K562 (cell line): ENCODE data around the gene HFE. TPM values are rescaled to one million over a fixed set of nuclear protein-coding genes. Genes with fewer than 3 reads are reported as not detected.

Experiments
- AFF4 ChIP-seq: sonication (generic); formaldehyde crosslinking; IDR thresholded peaks from 2 replicates; pipeline ENCODE4 v1.8.0; 2023; ENCODE audit warnings: mild to moderate bottlenecking, missing genetic modification reagents
- DIDO1 ChIP-seq: fragments of 450-650 bp; IDR thresholded peaks from 2 replicates; pipeline ENCODE4 v1.6.1; 2016; ENCODE audit warnings: low read depth, missing biosample characterization, missing genetic modification characterization
- SMARCA4 ChIP-seq: fragments of 450-650 bp; IDR thresholded peaks from 2 replicates; pipeline ENCODE4 v1.6.1; 2016
- TCF7 ChIP-seq: sonication (generic); IDR thresholded peaks from 2 replicates; pipeline ENCODE4 v1.6.1; 2016; ENCODE audit warnings: antibody characterized with exemption, borderline replicate concordance
- ZNF217 ChIP-seq: sonication (generic); formaldehyde crosslinking; IDR thresholded peaks from 2 replicates; pipeline ENCODE4 v1.8.0; 2022; ENCODE audit warnings: mild to moderate bottlenecking, missing genetic modification reagents
- ZNF318 ChIP-seq, 2 experiments: fragments of 450-650 bp; IDR thresholded peaks; 2 replicates each; pipeline ENCODE4 v1.6.1; 2016; ENCODE audit warnings: mild to moderate bottlenecking in 2 of 2, borderline replicate concordance in 1 of 2, low read depth in 1 of 2, moderate library complexity in 1 of 2
- ZNF780A ChIP-seq: fragments of 250-450 bp; sonication (Bioruptor Pico); IDR thresholded peaks from 2 replicates; pipeline ENCODE4 v1.5.0; 2021; ENCODE audit warnings: mild to moderate bottlenecking
- polyA plus RNA-seq, 8 experiments: library from polyadenylated mRNA; depleted of rRNA in 4 of 8; stranded (reverse) in 5 of 8; unstranded in 3 of 8; fragments of >200 nt; fragmentation: Nextera tagmentation in 2 of 8; fragmentation: Illumina TruSeq in 1 of 8; extraction: Ambion mirVana in 2 of 8; extraction: Trizol in 1 of 8; gene quantifications; 2 replicates each; pipeline versions ENCODE4 v1.2.1 to v1.2.3, GENCODE V29; 2011 to 2014; ENCODE audit warnings: inconsistent platforms in 1 of 8, missing spikeins in 1 of 8
- total RNA-seq, 7 experiments: library from RNA; depleted of rRNA in 6 of 7; stranded (reverse); fragments of >200 nt in 6 of 7; fragmentation: Illumina TruSeq in 2 of 7; extraction: Trizol in 2 of 7; gene quantifications; 2 replicates each; pipeline versions ENCODE4 v1.2.1 to v1.2.3, GENCODE V29; 2011 to 2021; ENCODE audit warnings: low replicate concordance in 1 of 7
- TF ChIP-seq, protein P1 (sequence below): IDR thresholded peaks from 3 replicates; pipeline ENCODE4 v1.6.1; 2011; ENCODE audit warnings: borderline replicate concordance, mild to moderate bottlenecking, moderate library complexity; ENCODE audit not compliant: insufficient read length; ENCODE audit errors: extremely low read depth
- TF ChIP-seq, protein P2 (sequence below): fragments of 450-650 bp; conservative IDR thresholded peaks from 2 replicates; pipeline ENCODE4 v1.6.1; 2016; ENCODE audit warnings: missing genetic modification characterization, low read depth, mild to moderate bottlenecking, missing compliant biosample characterization, moderate library complexity

The HFE gene
- total and polyA plus RNA-seq, 9 of the 15 experiments (the other 6 are each of a cell fraction or from before 2014, with no cell fraction given): 0.14 to 1.2 (median 0.76) TPM

DNA sequence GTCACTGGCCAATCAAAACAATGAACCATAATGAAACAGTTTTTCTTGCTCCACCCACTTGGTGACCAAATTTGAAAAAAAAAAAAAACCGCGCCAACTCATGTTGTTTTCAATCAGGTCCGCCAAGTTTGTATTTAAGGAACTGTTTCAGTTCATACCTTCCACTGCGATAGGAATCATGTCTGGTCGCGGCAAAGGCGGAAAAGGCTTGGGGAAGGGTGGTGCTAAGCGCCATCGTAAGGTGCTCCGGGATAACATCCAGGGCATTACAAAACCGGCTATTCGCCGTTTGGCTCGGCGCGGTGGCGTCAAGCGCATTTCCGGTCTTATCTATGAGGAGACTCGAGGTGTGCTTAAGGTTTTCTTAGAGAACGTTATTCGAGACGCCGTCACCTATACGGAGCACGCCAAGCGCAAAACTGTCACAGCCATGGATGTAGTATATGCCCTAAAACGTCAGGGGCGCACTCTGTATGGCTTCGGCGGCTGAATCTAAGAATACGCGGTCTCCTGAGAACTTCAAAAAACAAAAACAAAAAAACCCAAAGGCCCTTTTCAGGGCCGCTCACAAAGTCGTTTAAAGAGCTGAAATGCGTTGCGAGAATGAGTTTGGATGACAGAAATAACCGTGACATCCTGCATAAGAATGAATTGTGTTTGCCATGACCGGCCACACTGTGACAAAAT, 16.7 kb downstream of the HFE start (continued):
- TF ChIP-seq ZNF318 (IDR thresholded peaks at IDR 0.05; ENCODE audit: borderline replicate concordance in 1 of 2, low read depth in 1 of 2) (peak in 1 of 2 experiments; percentile 76; a peak in 2 of 4 replicates), ZNF217 (no peak), TCF7 (no peak), AFF4 (CRISPR knock-in tag) (peak; percentile 100), ZNF780A (CRISPR knock-in tag) (no peak), SMARCA4 (peak; percentile 34), DIDO1 (tag) (no peak)
- TF ChIP-seq, protein P1, sequence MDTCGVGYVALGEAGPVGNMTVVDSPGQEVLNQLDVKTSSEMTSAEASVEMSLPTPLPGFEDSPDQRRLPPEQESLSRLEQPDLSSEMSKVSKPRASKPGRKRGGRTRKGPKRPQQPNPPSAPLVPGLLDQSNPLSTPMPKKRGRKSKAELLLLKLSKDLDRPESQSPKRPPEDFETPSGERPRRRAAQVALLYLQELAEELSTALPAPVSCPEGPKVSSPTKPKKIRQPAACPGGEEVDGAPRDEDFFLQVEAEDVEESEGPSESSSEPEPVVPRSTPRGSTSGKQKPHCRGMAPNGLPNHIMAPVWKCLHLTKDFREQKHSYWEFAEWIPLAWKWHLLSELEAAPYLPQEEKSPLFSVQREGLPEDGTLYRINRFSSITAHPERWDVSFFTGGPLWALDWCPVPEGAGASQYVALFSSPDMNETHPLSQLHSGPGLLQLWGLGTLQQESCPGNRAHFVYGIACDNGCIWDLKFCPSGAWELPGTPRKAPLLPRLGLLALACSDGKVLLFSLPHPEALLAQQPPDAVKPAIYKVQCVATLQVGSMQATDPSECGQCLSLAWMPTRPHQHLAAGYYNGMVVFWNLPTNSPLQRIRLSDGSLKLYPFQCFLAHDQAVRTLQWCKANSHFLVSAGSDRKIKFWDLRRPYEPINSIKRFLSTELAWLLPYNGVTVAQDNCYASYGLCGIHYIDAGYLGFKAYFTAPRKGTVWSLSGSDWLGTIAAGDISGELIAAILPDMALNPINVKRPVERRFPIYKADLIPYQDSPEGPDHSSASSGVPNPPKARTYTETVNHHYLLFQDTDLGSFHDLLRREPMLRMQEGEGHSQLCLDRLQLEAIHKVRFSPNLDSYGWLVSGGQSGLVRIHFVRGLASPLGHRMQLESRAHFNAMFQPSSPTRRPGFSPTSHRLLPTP: no peak
- TF ChIP-seq, protein P2, sequence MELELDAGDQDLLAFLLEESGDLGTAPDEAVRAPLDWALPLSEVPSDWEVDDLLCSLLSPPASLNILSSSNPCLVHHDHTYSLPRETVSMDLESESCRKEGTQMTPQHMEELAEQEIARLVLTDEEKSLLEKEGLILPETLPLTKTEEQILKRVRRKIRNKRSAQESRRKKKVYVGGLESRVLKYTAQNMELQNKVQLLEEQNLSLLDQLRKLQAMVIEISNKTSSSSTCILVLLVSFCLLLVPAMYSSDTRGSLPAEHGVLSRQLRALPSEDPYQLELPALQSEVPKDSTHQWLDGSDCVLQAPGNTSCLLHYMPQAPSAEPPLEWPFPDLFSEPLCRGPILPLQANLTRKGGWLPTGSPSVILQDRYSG (tag): no peak; the same call in 1 of the 2 replicates
